HFFc6 (cell line): ENCODE results near the gene CREB5. TPM values are rescaled to one million over a fixed set of nuclear protein-coding genes. Genes with fewer than 3 reads are reported as not detected.

Source experiments
- DNase-seq: peaks from one replicate; pipeline ENCODE4 v3.0.0-alpha.2; 2018
- H3K27ac Mint-ChIP-seq: 2 replicates; pipeline ENCODE4 v1.8.0; 2020; ENCODE audit warnings: mild to moderate bottlenecking, mixed read lengths
- H3K27me3 Mint-ChIP-seq: 2 replicates; pipeline ENCODE4 v1.8.0; 2021; ENCODE audit warnings: mild to moderate bottlenecking, moderate library complexity, mixed read lengths; ENCODE audit not compliant: insufficient read depth
- H3K36me3 Mint-ChIP-seq: 2 replicates; pipeline ENCODE4 v1.8.0; 2021; ENCODE audit warnings: low read depth, mixed read lengths
- H3K4me1 Mint-ChIP-seq: 2 replicates; pipeline ENCODE4 v1.8.0; 2020; ENCODE audit warnings: low read depth, mixed read lengths
- H3K4me3 Mint-ChIP-seq: 2 replicates; pipeline ENCODE4 v1.8.0; 2020; ENCODE audit warnings: mild to moderate bottlenecking, moderate library complexity, mixed read lengths
- H3K9me3 Mint-ChIP-seq: 2 replicates; pipeline ENCODE4 v1.8.0; 2020; ENCODE audit warnings: mild to moderate bottlenecking, mixed read lengths
- total RNA-seq, 6 experiments: library from RNA; stranded (reverse); fragmentation: NEBNext Ultra II Directional; extraction: Animal tissue kit (Norgen Biotek cat#: 25700); gene quantifications; 2 replicates in 1 of 6; 3 replicates in 5 of 6; pipeline ENCODE4 v1.2.3, GENCODE V29; 2021
- TF ChIP-seq, protein P1 (sequence below): fragments of 200-600 bp; sonication (generic); IDR thresholded peaks from 2 replicates; pipeline ENCODE4 v1.5.0; 2021; ENCODE audit warnings: antibody characterized with exemption, mild to moderate bottlenecking

Gene CREB5
- total RNA-seq, 6 experiments from 2014 or later = 0.60 to 0.90 (median 0.79) TPM

GRCh38 chr7:28799619-28800018 lies 387.3 kb downstream of the CREB5 start:
- Mint-ChIP-seq H3K4me3 (no peak overlapping the region), H3K36me3 (no peaks in the 10 kb centered on the region; the same call in 1 of the 2 replicates), H3K27ac (no peak overlapping the region), H3K27me3 (peaks cover 2% of the 10 kb centered on the region; the same call in 1 of the 2 replicates), H3K9me3 (peaks cover 11% of the 10 kb centered on the region), H3K4me1 (no peaks in the 10 kb centered on the region; the same call in 1 of the 2 replicates)
- no peak for DNase-seq
- TF ChIP-seq, protein P1, sequence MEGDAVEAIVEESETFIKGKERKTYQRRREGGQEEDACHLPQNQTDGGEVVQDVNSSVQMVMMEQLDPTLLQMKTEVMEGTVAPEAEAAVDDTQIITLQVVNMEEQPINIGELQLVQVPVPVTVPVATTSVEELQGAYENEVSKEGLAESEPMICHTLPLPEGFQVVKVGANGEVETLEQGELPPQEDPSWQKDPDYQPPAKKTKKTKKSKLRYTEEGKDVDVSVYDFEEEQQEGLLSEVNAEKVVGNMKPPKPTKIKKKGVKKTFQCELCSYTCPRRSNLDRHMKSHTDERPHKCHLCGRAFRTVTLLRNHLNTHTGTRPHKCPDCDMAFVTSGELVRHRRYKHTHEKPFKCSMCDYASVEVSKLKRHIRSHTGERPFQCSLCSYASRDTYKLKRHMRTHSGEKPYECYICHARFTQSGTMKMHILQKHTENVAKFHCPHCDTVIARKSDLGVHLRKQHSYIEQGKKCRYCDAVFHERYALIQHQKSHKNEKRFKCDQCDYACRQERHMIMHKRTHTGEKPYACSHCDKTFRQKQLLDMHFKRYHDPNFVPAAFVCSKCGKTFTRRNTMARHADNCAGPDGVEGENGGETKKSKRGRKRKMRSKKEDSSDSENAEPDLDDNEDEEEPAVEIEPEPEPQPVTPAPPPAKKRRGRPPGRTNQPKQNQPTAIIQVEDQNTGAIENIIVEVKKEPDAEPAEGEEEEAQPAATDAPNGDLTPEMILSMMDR = no peak

- Mint-ChIP-seq H3K27me3 (peaks cover 2% of the 10 kb centered on the region; the same call in 1 of the 2 replicates), H3K9me3 (peaks cover 10% of the 10 kb centered on the region), H3K27ac (no peak overlapping the region), H3K36me3 (no peaks in the 10 kb centered on the region; the same call in 1 of the 2 replicates), H3K4me3 (no peak overlapping the region), H3K4me1 (peaks cover 4% of the 10 kb centered on the region; the same call in 1 of the 2 replicates)
- DNase-seq = no peak
- TF ChIP-seq, protein P1 = no peak
Measured at GRCh38 chr7:28800150-28800549, 387.8 kb downstream of the CREB5 start.

GRCh38 chr7:28802450-28802849 lies 390.1 kb downstream of the CREB5 start:
- no peak for DNase-seq
- Mint-ChIP-seq H3K36me3 (no peaks in the 10 kb centered on the region; the same call in 1 of the 2 replicates), H3K27ac (no peak overlapping the region), H3K4me1 (peaks cover 6% of the 10 kb centered on the region; the same call in 1 of the 2 replicates), H3K9me3 (no peaks in the 10 kb centered on the region; the same call in 1 of the 2 replicates), H3K27me3 (peaks cover 2% of the 10 kb centered on the region; the same call in 1 of the 2 replicates), H3K4me3 (no peak overlapping the region)
- TF ChIP-seq, protein P1 = no peak

- no peak for DNase-seq
- Mint-ChIP-seq H3K4me1 (peaks cover 6% of the 10 kb centered on the region; the same call in 1 of the 2 replicates), H3K27ac (no peak overlapping the region), H3K36me3 (no peaks in the 10 kb centered on the region; the same call in 1 of the 2 replicates), H3K9me3 (no peaks in the 10 kb centered on the region; the same call in 1 of the 2 replicates), H3K27me3 (peaks cover 2% of the 10 kb centered on the region; the same call in 1 of the 2 replicates), H3K4me3 (no peak overlapping the region)
- TF ChIP-seq, protein P1 = no peak
Measured at GRCh38 chr7:28804157-28804556, 391.8 kb downstream of the CREB5 start.

DNA sequence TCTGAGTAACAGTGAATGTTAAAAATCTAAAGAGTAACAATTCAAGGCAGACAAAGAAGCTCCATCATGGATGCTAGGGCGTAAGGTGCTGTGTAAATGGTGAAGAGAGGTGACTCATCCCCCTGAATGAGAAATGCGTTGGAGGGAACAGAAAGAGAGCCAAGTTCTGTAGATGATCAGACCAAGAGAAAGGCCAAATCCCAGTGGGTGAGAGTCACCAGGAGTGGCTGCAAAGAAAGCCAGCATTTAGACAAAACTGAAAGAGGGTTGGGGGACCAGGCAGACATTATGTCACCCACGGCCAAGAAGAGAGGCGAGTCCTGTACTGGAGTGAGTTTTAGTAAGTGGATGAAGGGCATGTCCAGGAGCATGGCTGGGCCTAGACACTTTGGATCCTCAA lies 392.7 kb downstream of the CREB5 start:
- Mint-ChIP-seq H3K9me3 (no peaks in the 10 kb centered on the region; the same call in 1 of the 2 replicates), H3K36me3 (no peaks in the 10 kb centered on the region; the same call in 1 of the 2 replicates), H3K4me3 (no peak overlapping the region), H3K27ac (no peak overlapping the region), H3K27me3 (peaks cover 2% of the 10 kb centered on the region; the same call in 1 of the 2 replicates), H3K4me1 (peaks cover 6% of the 10 kb centered on the region; the same call in 1 of the 2 replicates)
- peak; percentile 33 for DNase-seq
- TF ChIP-seq, protein P1 = no peak
